ENCODE results near the gene OLFM1. TPM values are rescaled to one million over a fixed set of nuclear protein-coding genes. Genes with fewer than 3 reads are reported as not detected.

The OLFM1 gene
- total RNA-seq, 1 experiment from 2014 or later = 3.5 TPM

- TF ChIP-seq TCF7L2 (IDR thresholded peaks at IDR 0.05; ENCODE audit: borderline replicate concordance, extremely low read depth, insufficient read depth, insufficient read length) = no peak
- no peak for TF ChIP-seq CTCF (IDR thresholded peaks at IDR 0.05 in 2 of 3, conservative IDR thresholded peaks at IDR 0.05 in 1 of 3; ENCODE audit: borderline replicate concordance in 1 of 3, insufficient read depth in 1 of 3, low read depth in 2 of 3, low read length in 2 of 3)
- TF ChIP-seq EZH2 (IDR thresholded peaks at IDR 0.05) = no peak
- no peak for TF ChIP-seq POLR2AphosphoS5 (IDR thresholded peaks at IDR 0.05; ENCODE audit: low read depth, low read length)
- no peak for TF ChIP-seq JUND (IDR thresholded peaks at IDR 0.05)
- no peak for TF ChIP-seq MAX (IDR thresholded peaks at IDR 0.05)
- TF ChIP-seq CEBPB (IDR thresholded peaks at IDR 0.05; ENCODE audit: low read depth) = no peak
- no peak for TF ChIP-seq SP1 (IDR thresholded peaks at IDR 0.05; ENCODE audit: low read depth)
- TF ChIP-seq ZNF274 (IDR thresholded peaks at IDR 0.05; ENCODE audit: low read depth, low read length) = no peak
- no peak for TF ChIP-seq ZFX (IDR thresholded peaks at IDR 0.05)
- TF ChIP-seq, protein P1, sequence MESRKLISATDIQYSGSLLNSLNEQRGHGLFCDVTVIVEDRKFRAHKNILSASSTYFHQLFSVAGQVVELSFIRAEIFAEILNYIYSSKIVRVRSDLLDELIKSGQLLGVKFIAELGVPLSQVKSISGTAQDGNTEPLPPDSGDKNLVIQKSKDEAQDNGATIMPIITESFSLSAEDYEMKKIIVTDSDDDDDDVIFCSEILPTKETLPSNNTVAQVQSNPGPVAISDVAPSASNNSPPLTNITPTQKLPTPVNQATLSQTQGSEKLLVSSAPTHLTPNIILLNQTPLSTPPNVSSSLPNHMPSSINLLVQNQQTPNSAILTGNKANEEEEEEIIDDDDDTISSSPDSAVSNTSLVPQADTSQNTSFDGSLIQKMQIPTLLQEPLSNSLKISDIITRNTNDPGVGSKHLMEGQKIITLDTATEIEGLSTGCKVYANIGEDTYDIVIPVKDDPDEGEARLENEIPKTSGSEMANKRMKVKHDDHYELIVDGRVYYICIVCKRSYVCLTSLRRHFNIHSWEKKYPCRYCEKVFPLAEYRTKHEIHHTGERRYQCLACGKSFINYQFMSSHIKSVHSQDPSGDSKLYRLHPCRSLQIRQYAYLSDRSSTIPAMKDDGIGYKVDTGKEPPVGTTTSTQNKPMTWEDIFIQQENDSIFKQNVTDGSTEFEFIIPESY (IDR thresholded peaks at IDR 0.05; ENCODE audit: extremely low read depth, insufficient replicate concordance, low read length) = no peak
- TF ChIP-seq SRF (IDR thresholded peaks at IDR 0.05; ENCODE audit: low read depth) = no peak
- TF ChIP-seq, protein P2, sequence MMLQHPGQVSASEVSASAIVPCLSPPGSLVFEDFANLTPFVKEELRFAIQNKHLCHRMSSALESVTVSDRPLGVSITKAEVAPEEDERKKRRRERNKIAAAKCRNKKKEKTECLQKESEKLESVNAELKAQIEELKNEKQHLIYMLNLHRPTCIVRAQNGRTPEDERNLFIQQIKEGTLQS (IDR thresholded peaks at IDR 0.05) = no peak
- TF ChIP-seq ELF1 (IDR thresholded peaks at IDR 0.05; ENCODE audit: borderline replicate concordance, low read depth) = no peak
- TF ChIP-seq YY1 (IDR thresholded peaks at IDR 0.05; ENCODE audit: extremely low read depth, insufficient replicate concordance, low read depth, low read length) = no peak
- no peak for TF ChIP-seq CBX3 (IDR thresholded peaks at IDR 0.05; ENCODE audit: low read depth)
- TF ChIP-seq RAD21 (IDR thresholded peaks at IDR 0.05; ENCODE audit: low read depth) = no peak
- TF ChIP-seq SIN3A (IDR thresholded peaks at IDR 0.05; ENCODE audit: low read depth) = no peak
- H3K27me3 ChIP-seq (ENCODE audit: insufficient read depth, low read length) = peaks cover 28% of the 10 kb centered on the region; the same call in 1 of the 2 replicates
Measured at GRCh38 chr9:135105211-135105745, 17.8 kb downstream of the OLFM1 start.

More at GRCh38 chr9:135105211-135105745, 17.8 kb downstream of the OLFM1 start:
- ATAC-seq (no peak), DNase-seq (ENCODE audit: low read depth, low spot score) (no peak)
- Histone ChIP-seq H4K20me1 (ENCODE audit: insufficient read depth) (no peaks in the 10 kb centered on the region), H3K4me2 (ENCODE audit: low read length) (no peak overlapping the region), H3K4me1 (ENCODE audit: control insufficient read depth in 1 of 2, insufficient read depth in 2 of 2, low read length in 2 of 2) (no peaks in the 10 kb centered on the region), H3K27ac (ENCODE audit: low read depth, low read length) (no peak overlapping the region), H3K9me3 (ENCODE audit: control insufficient read depth in 1 of 2, insufficient read depth in 1 of 2, low read depth in 1 of 2, low read length in 2 of 2) (no peaks in the 10 kb centered on the region), H3K9me2 (ENCODE audit: insufficient read depth) (no peaks in the 10 kb centered on the region), H3K36me3 (ENCODE audit: control insufficient read depth in 1 of 2, insufficient read depth in 2 of 2, low read length in 2 of 2) (no peaks in the 10 kb centered on the region), H3K79me2 (ENCODE audit: insufficient read depth, low read length) (no peaks in the 10 kb centered on the region), H3K9ac (ENCODE audit: low read length) (no peak overlapping the region), H3K4me3 (replicated peaks in 1 of 2; ENCODE audit: low read depth in 1 of 2, low read length in 2 of 2) (no peak overlapping the region), H2AFZ (ENCODE audit: low read depth, low read length, poor library complexity, severe bottlenecking) (no peak overlapping the region)
- ChIA-PET POLR2A (no interaction called here), RAD21 (ENCODE audit: low non-redundant PET in 1 of 2, low total read pairs in 2 of 2, uncharacterized antibody in 2 of 2, unreplicated experiment in 2 of 2) (no interaction called here), CTCF (no interaction called here)
- no TSS peak for BruUV-seq (replicated peaks)
- intact Hi-C loops (cut with micrococcal nuclease) = no loop called here
